ENCODE measurements around the gene ZNF358. TPM values are rescaled to one million over a fixed set of nuclear protein-coding genes. Genes with fewer than 3 reads are reported as not detected.
A peak's percentile ranks its signal among the peaks of the same experiment; 100 is the strongest.

ZNF358 gene
- total and polyA plus RNA-seq, 2 of the 13 experiments (the other 11 are each of a cell fraction or from before 2014, with no cell fraction given) = 9.1 to 37.0 TPM

GRCh38 chr19:7562646-7563393 lies 46.9 kb downstream of the ZNF358 start (continued):
- TF ChIP-seq TFDP1 (CRISPR knock-in tag; IDR thresholded peaks at IDR 0.05; ENCODE audit: borderline replicate concordance) = peak; percentile 70; the same call in 1 of the 2 replicates
- TF ChIP-seq ZNF446 (CRISPR knock-in tag; IDR thresholded peaks at IDR 0.05) = peak; percentile 99
- TF ChIP-seq HNF4G (IDR thresholded peaks at IDR 0.05; ENCODE audit: borderline replicate concordance, low read depth, low read length) = no peak
- no peak for TF ChIP-seq HNF4G (CRISPR knock-in tag; IDR thresholded peaks at IDR 0.05; ENCODE audit: borderline replicate concordance, low read depth)
- TF ChIP-seq IKZF5 (CRISPR knock-in tag; IDR thresholded peaks at IDR 0.05) = peak; percentile 98
- no peak for TF ChIP-seq ZNF501 (CRISPR knock-in tag; IDR thresholded peaks at IDR 0.05)
- TF ChIP-seq MED1 (CRISPR knock-in tag; IDR thresholded peaks at IDR 0.05) = peak; percentile 76
- TF ChIP-seq HNF1B (CRISPR knock-in tag; IDR thresholded peaks at IDR 0.05) = no peak
- peak; percentile 99 for TF ChIP-seq NFAT5 (CRISPR knock-in tag; IDR thresholded peaks at IDR 0.05)
- TF ChIP-seq ZNF318 (CRISPR knock-in tag; IDR thresholded peaks at IDR 0.05) = peak; percentile 74; the same call in 1 of the 2 replicates

Data from HepG2 (cell line).